K562 (cell line): ENCODE results near the gene TMEM187.

Source experiments
- CTCF ChIP-seq, 3 experiments: IDR thresholded peaks in 2 of 3; conservative IDR thresholded peaks in 1 of 3; 2 replicates each; pipeline ENCODE4 v1.5.1; 2011 to 2012; ENCODE audit warnings: low read length in 3 of 3, mild to moderate bottlenecking in 3 of 3, control low read depth in 2 of 3, improper control_type of control experiment in 1 of 3, inconsistent platforms in 1 of 3, low read depth in 1 of 3, mixed read lengths in 1 of 3, moderate library complexity in 1 of 3; ENCODE audit not compliant: insufficient read depth in 2 of 3
- FOXK2 ChIP-seq, 2 experiments: fragments of 450-650 bp; IDR thresholded peaks in 1 of 2; conservative IDR thresholded peaks in 1 of 2; 2 replicates each; pipeline ENCODE4 v1.6.1; 2016; ENCODE audit warnings: low read depth in 2 of 2, mild to moderate bottlenecking in 1 of 2
- HDGF ChIP-seq: fragments of 450-650 bp; IDR thresholded peaks from 2 replicates; pipeline ENCODE4 v1.6.1; 2016
- MXI1 ChIP-seq: IDR thresholded peaks from 2 replicates; pipeline ENCODE4 v1.6.1; 2011; ENCODE audit warnings: low read depth, mild to moderate bottlenecking, improper control_type of control experiment, low read length
- OTX1 ChIP-seq: fragments of 450-650 bp; formaldehyde crosslinking; IDR thresholded peaks from 2 replicates; pipeline ENCODE4 v1.4.0; 2022; ENCODE audit warnings: mild to moderate bottlenecking
- POLR2A ChIP-seq: fragments of 450-650 bp; conservative IDR thresholded peaks from 2 replicates; pipeline ENCODE4 v1.6.1; 2016
- RBM25 ChIP-seq: fragments of 200-400 bp; formaldehyde crosslinking; IDR thresholded peaks from 2 replicates; pipeline ENCODE4 v1.6.1; 2018; ENCODE audit warnings: low read length, low read depth, moderate library complexity; ENCODE audit not compliant: severe bottlenecking
- REST ChIP-seq, 2 experiments: fragments of 450-650 bp; formaldehyde crosslinking in 1 of 2; IDR thresholded peaks; 2 replicates each; pipeline versions ENCODE4 v1.4.0 to v1.6.1; 2014 to 2020; ENCODE audit warnings: mild to moderate bottlenecking in 2 of 2, borderline replicate concordance in 1 of 2, low read depth in 1 of 2
- SIN3B ChIP-seq: fragments of 450-650 bp; IDR thresholded peaks from 2 replicates; pipeline ENCODE4 v1.6.1; 2017; ENCODE audit warnings: low read depth, mild to moderate bottlenecking, moderate library complexity
- TEAD1 ChIP-seq, 2 experiments: fragments of 450-650 bp in 1 of 2; sonication (generic) in 1 of 2; formaldehyde crosslinking; IDR thresholded peaks; 2 replicates each; pipeline versions ENCODE4 v1.4.0 to v1.8.0; 2020 to 2022; ENCODE audit warnings: mild to moderate bottlenecking in 2 of 2, missing genetic modification reagents in 1 of 2
- ZKSCAN3 ChIP-seq: fragments of 250-450 bp; sonication (Bioruptor Pico); IDR thresholded peaks from 2 replicates; pipeline ENCODE4 v1.4.0; 2020
- ZNF766 ChIP-seq: fragments of 200-800 bp; sonication (Bioruptor generic); conservative IDR thresholded peaks from 2 replicates; pipeline ENCODE4 v1.6.1; 2016; ENCODE audit warnings: missing genetic modification characterization, missing compliant biosample characterization

DNA sequence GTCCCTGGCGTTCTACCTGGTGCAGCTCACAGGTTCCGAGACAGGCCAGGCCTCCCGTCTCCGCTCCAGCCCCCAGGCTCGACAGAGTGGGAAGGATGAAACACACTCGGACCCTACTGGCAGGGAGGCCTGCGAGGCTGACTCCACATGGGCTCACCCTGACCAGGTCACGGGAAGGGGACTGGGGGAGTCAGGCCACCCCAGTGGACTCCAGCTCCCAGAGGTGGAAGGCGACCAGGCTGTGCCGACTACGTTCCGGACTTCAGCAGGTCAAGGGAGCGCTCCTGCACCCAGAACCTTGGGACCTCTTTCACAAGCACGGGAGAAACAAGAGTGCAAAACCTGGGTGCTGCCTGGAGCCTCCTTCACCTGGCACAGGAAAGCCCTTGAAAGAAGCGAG lies 51.7 kb downstream of the TMEM187 start:
- TF ChIP-seq REST (IDR thresholded peaks at IDR 0.05; ENCODE audit: borderline replicate concordance) (no peak), REST (CRISPR knock-in tag; IDR thresholded peaks at IDR 0.05; ENCODE audit: low read depth) (no peak), RBM25 (no peak), TEAD1 (CRISPR knock-in tag; IDR thresholded peaks at IDR 0.05) (no peak), MXI1 (no peak), ZNF766 (CRISPR knock-in tag) (no peak), CTCF (IDR thresholded peaks at IDR 0.05 in 2 of 3, conservative IDR thresholded peaks at IDR 0.05 in 1 of 3; ENCODE audit: insufficient read depth in 2 of 3, low read depth in 1 of 3, low read length in 3 of 3) (no peak), FOXK2 (conservative IDR thresholded peaks at IDR 0.05 in 1 of 2, IDR thresholded peaks at IDR 0.05 in 1 of 2; ENCODE audit: low read depth in 2 of 2) (no peak), POLR2A (no peak), HDGF (no peak), SIN3B (no peak), ZKSCAN3 (CRISPR knock-in tag) (no peak), OTX1 (no peak)
